ENCODE data around the gene SPARCL1.
"Not testable (repeated sequence)": the region's sequence is repeated elsewhere in the genome, so short reads cannot be mapped to it uniquely, and the experiment has no call there.

The SPARCL1 gene

DNA sequence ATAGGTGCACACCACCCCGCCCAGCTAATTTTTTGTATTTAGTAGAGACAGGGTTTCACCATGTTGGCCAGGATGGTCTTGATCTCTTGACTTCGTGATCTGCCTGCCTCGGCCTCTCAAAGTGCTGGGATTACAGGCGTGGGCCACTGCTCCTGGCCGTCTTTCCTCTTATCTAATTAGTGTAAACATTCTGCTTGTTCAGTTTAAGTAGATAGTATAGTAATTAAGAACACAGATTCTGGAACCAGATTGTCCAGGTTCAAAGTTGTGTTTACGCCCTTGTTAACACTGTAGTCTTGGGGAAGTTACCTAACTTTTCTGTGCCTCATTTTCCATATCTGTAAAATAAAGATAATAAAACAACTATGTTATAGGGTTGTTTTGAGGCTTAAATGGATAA is 82.8 kb downstream of the SPARCL1 start:
- not testable (repeated sequence) for DNase-seq (ENCODE audit: low spot score)

DNA sequence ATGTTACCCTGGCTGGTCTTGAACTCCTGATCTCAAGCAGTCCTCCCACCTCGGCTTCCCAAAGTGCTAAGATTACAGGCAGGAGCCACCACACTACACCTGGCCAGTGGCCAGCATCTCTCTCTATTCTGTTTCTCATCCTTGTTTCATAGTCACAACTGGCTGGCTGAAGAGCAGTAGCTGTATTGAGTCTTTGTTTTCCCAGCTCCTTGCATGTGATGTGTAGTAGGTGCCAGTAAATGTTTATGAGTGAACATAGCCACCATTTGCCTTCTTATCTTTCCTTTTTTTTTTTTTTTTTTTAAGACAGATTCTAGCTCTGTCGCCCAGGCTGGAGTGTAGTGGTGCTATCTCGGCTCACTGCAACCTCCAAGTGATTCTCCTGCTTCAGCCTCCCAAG is 83.2 kb downstream of the SPARCL1 start:
- DNase-seq (ENCODE audit: low spot score): no peak

DNA sequence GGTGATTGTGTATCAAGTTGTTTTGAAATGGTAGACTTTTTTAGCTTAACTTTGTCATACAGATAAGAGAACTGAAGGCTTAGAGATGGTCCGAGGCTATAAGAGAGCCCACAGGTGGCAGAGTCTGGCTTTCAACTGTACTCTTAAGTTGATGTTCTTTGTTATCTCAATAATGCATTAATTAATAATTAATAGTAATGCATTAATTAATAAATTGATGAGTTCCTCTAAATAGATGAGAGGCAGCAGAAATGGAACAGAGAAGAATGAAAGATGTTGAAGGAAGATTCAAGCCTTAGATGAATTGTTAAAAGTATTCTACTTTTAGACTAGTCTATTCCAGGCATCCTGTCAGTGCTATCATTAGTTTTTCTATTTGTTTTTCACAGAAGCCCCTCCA is 84.4 kb downstream of the SPARCL1 start:
- DNase-seq (ENCODE audit: low spot score): no peak

DNA sequence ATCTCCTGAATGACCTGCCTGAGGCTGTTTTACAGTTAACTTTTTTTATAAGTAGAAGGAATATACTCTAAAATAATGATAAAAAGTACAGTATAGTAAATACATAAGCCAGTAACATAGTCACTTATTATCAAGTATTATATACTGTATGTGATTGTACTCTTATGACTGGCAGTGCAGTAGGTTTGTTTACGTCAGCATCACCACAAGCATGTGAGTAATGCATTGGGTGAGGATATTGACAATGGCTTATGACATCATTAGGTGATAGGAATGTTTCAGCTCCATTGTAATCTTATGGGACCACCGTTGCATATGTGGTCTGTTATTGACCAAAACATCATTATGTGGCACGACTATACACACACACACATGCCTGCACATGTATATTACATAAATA is 86.3 kb downstream of the SPARCL1 start:
- DNase-seq (ENCODE audit: low spot score): no peak

DNA sequence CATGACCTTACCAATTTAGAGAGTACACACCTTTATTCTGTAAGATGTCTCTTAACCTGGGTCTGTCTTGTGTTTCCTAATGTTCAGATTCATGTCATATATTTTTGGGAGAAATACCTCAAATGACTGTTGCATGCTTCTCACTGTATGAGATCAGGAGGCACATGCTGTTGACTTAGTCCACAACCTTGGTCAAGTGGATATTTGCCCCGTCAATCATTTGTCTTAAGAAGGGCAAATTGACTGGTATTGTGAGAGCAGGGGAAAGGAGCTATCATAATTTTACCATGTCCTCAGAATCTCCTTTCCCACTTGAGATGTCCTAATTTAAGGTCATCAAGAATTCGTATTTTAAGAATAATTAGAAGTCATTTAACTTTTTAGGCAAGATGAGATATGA is 95.8 kb downstream of the SPARCL1 start:
- DNase-seq (ENCODE audit: low spot score): no peak

DNA sequence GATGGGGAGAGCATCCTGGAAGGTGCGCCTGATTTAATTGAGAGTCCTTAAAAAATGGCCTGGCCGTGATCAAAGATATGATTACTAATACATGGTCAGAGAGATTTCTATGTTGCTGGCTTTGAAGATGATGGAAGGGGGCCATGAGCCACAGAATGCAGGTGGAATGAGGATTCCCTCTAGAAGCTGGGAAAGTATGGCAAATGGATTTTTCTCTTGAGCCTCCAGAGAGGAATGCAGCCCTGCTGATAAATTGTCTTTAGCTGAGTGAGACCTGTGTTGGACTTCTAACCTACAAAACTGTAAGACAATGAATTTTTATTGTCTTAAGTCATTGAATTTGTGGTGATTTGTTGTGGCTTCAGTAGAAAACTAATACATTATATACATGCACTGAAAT is 99.1 kb downstream of the SPARCL1 start:
- no peak for DNase-seq (ENCODE audit: low spot score)

DNA sequence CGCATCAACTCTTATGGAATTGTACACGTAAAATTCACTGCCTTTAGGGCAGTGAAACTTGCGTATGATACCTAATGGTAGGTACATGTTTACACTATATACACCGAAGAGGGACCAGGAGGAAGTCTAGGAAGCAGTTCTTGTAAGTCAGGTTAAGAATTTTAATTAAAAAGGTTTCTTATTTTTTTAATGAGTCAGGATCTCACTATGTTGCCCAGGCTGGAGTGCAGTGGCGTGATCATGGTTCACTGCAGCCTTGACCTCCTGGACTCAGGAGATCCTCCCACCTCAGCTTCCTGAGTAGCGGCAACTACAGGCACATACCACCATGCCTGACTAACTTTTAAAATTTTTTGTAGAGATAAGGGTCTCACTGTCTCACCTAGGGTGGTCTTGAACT is 100.2 kb downstream of the SPARCL1 start:
- no peak for DNase-seq (ENCODE audit: low spot score)

DNA sequence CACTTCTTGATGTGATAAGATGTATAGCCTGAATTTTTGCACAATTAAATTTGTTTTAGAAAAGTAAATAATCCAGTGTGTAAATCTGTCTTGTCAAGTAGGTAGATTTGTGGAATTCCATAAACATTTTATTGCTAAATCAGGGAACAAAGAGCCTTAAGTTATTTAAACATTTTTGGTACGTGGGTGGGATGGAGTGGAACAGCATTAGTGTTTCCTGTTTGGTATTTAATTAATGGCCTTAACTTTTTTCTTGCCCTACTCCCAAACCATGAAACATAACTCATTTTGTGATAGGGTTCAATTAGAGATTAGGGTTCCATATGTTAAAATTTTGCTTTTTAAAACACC is 101.7 kb downstream of the SPARCL1 start:
- no peak for DNase-seq (ENCODE audit: low spot score)

DNA sequence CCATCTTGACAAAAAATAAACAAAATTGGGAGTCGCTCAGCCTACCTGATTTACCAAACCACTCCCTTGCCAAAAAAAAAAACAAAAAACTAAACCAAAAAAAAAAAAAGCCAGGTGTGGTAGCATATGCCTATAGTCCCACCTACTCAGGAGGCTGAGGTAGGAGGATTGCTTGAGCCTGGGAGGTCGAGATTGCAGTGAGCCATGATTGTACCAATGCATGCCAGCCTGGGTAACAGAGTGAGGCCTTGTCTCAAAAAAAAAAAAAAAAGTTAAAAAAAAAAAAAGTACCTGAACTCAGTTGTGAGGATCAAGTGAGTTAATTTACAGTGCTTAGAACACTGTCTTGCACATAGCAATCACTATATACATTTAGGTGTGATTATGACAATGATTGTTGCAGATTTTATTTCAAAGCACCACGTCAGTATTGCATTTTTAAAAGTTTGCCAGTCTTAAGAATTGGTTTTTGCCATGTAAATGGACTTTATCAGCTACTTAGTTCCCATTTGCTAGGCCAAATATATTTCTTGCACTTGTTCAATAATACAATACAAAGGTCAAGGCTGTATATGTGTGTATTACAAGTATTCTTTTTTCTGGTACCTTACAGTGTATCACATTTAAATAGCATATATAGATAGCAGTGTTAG is 102.2 kb downstream of the SPARCL1 start:
- DNase-seq (ENCODE audit: low spot score): no peak

DNA sequence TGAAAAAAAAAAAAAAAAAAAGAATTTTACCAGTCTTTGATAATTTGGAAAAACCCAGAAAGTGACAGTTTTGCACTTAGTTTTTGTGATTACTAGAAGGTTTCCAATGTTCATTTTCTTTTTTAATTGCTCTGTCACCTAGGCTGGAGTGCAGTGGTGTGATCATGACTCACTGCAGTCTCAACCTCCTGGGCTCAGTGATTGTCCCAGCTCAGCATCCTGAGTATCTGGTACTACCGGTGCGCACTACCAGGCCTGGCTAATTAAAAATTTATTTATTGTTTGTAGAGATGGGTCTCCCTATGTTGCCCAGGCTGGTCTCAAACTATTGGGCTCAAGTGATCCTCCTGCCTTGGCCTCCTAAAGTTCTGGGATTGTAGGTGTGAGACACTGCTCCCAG is 103.5 kb downstream of the SPARCL1 start:
- no peak for DNase-seq (ENCODE audit: low spot score)

DNA sequence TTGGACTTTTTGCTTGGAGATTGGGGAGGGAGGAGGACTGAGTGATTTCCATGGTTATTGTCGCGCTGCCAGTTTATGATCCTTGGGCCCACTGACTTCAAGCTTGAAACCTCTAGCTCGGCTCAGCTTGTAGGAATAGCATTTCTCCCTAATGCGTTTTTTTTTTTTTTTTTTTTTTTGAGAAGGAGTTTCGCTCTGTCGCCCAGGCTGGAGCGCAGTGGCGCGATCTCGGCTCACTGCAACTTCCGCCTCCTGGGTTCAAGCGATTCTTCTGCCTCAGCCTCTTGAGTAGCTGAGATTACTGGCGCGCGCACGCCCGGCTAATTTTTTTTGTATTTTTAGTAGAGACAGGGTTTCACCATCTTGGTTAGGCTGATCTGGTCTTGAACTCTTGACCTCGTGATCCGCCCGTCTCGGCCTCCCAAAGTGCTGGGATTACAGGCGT is 105.1 kb downstream of the SPARCL1 start:
- DNase-seq (ENCODE audit: low spot score): not testable (repeated sequence)

All from Ammon's horn (tissue), 1 donor.